GM21528 (cell line): Measurements from ENCODE around the gene USP51.
A peak's percentile ranks its signal among the peaks of the same experiment; 100 is the strongest.
"Not testable (repeated sequence)": the region's sequence is repeated elsewhere in the genome, so short reads cannot be mapped to it uniquely, and the experiment has no call there.

Source experiments
- ATAC-seq: cut with Tn5 transposase; IDR thresholded peaks from one replicate; pipeline ENCODE4 v1.9.1; 2021; ENCODE audit warnings: mild to moderate bottlenecking, moderate library complexity; ENCODE audit not compliant: unreplicated experiment, low FRiP score

The USP51 gene

GRCh38 chrX:55465791-55466190 lies 23.9 kb downstream of the USP51 start:
- not testable (repeated sequence) for ATAC-seq

DNA sequence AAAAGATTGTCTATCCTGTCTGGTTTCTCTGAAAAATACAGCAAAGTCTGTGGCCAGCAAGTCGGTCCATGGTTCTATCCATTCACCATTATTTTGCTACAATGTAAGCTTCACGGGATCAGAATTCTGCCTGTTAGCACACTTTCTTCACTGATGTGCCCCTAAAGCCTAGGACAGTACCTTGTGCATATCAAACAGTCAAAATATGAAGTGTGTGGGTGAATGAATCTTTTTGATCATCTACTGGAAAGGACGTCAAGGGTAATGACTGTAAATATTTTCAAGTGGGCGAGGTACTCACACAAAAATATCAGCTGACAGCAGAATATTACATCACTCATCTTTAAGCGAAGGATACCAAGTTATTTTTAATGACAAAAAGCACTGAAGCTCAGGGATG lies 24.5 kb downstream of the USP51 start:
- ATAC-seq = not testable (repeated sequence)

DNA sequence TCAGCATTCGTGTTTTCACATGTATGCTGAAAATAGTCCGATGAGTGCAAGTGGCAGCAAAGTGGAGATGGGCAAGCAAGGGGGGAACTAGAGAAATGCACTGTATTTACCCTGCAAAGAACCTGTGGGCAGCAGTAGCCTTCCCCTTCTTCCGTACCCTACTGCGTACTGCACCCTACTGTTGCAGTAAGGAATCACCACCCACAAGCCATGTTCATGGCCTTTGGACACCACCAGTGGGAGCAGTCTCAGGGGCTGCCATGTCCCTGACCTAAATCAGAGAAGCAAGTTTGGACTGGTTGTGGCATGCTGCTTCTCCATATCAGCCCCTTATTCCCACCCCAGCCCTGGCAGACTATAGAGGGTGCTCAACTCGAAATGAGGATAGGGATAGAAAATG lies 25.6 kb downstream of the USP51 start:
- ATAC-seq = not testable (repeated sequence)

- ATAC-seq = not testable (repeated sequence)
Observed at GRCh38 chrX:55459926-55460325, 29.7 kb downstream of the USP51 start.

DNA sequence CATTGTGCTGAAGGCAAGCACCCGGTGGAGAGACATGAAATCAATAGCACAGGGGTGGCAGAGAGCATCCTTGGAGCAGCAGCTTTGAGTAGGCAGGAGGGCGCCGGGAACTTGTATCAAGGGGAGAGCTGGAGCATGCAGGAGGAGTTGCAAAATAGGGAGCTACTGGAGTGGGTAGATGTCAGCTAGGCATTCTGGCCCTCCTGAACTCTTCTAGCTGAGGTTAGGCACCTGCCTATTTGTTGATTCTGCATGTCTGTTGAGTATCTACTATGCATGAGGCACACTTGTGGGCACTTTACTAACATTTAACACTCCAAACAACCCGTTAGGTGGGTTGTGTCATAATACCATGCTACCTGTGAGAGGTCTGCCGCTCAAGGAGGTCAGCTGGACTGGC lies 30.2 kb downstream of the USP51 start:
- not testable (repeated sequence) for ATAC-seq

GRCh38 chrX:55455708-55456107 lies 33.9 kb downstream of the USP51 start:
- not testable (repeated sequence) for ATAC-seq

DNA sequence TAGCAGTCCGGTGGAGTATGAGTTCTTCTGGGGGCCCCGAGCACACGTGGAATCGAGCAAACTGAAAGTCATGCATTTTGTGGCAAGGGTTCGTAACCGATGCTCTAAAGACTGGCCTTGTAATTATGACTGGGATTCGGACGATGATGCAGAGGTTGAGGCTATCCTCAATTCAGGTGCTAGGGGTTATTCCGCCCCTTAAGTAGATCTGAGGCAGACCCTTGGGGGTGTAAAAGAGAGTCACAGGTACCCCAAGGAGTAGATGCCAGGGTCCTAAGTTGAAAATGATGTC lies 36.9 kb downstream of the USP51 start:
- ATAC-seq = peak; percentile 12

DNA sequence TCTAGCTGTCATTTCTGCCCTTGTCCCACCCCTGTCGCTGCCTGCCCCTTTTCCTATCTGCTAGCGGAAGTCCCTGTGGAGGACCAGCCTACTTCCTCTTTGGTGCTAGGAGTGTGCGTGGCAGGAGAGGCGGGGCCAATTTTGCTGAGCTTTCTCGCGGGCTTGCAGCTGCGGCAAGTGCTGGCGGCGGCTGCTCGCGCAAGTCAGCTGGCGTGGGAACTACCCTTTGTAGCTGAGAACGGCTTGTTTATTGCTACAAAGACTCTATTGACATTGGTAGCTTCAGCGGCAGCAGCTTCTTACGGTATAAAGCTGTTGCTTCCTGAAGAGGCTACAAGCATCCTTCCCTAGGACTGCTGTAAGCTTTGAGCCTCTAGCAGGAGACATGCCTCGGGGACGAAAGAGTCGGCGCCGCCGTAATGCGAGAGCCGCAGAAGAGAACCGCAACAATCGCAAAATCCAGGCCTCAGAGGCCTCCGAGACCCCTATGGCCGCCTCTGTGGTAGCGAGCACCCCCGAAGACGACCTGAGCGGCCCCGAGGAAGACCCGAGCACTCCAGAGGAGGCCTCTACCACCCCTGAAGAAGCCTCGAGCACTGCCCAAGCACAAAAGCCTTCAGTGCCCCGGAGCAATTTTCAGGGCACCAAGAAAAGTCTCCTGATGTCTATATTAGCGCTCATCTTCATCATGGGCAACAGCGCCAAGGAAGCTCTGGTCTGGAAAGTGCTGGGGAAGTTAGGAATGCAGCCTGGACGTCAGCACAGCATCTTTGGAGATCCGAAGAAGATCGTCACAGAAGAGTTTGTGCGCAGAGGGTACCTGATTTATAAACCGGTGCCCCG lies 37.4 kb downstream of the USP51 start, which contains the start of gene MAGEH1:
Gene MAGEH1 (plus strand): TSS at position 138 of the 843 bp plus-strand sequence. CDS start 248 bp downstream, at position 386.
- ATAC-seq = peak; percentile 98

DNA sequence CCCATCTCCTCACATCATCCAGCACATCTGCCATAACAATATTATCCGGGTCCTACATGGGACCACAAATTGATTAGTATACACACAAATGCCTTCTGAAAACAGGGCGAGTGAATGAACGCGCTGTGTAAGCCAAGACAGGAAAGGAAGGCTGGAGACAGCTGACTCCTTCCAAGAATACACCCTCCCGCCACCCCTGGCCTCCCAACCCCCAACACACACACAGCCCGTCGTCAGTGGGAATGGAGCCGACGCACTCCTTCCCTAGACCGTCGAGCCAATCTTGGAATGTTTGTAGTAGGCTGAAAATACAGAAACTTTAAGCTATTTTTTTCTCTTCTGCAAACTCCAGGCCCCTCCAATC lies 38.0 kb downstream of the USP51 start:
- peak; percentile 29 for ATAC-seq

DNA sequence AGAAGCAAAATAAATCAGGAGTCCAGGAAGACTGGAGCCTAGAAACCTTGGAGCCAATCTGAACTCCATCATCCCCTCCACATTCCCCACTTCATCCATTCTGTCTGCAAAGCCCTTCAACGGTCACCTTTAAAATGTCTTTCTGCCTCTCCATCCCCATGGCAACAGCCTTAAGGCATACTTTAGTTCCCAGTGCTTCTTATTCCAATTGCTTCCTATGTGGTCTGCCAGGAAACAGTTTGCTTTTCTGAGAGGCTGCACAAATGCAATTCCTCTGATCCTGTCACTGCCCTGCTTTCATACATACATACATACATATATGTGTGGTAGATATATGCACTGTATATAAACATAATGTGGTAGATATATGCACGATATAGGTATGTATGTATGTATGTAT lies 38.5 kb downstream of the USP51 start:
- no peak for ATAC-seq

DNA sequence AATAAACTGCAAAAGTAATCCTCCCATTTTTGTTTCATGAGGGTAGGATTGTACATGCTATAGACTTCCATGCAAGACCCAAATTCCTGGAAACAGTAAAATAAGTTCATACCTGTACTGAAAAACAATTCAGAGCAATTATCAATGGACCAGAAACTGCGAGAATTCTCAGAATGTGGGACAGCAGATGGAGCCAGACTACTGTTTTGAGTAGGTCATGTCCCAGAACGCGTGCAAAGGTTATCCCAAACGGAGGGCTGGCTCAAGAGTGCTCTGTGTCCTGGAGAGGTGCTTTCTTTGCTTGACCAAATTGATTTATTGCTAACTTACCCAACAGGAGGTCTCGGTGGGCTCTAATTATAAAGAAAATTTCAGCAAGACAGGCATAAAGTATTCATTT lies 39.4 kb downstream of the USP51 start:
- ATAC-seq = no peak

DNA sequence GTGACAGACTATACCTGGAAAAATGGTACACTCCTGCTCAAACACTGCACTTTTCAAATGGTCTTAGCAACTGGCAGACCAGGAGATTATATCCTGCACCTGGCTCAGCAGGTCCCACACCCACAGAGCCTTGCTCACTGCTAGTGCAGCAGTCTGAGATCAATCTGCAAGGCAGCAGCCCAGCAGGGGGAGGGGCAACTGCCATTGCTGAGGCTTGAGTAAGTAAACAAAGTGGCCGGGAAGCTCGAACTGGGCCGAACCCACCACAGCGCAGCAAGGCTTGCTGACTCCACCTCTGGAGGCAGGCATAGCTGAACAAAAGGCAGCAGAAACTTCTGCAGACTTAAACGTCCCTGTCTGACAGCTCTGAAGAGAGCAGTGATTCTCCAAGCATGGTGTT lies 46.2 kb downstream of the USP51 start:
- ATAC-seq = not testable (repeated sequence)
